ENCODE measurements around the gene ZBTB8A.

DNA sequence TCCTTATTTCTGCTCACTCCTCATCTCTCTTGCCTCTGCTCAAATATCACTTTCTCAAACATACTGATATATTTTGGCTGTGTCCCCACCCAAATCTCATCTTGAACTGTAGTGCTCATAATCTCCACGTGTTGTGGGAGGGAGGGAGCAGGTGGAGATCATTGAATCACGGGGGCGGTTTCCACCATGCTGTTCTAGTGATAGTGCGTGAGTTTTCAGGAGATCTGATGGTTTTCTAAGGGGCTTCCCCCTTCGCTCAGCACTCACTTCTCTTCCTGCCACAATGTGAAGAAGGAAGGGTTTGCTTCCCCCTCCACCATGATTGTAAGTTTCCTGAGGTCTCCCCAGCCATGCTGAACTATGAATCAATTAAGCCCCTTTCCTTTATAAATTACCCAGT is 84.5 kb downstream of the ZBTB8A start:
- TF ChIP-seq CTCF (IDR thresholded peaks at IDR 0.05; ENCODE audit: control extremely low read depth in 1 of 3, insufficient read depth in 1 of 3, low read depth in 1 of 3, low read length in 3 of 3) (no peak), RAD21 (IDR thresholded peaks at IDR 0.05 in 1 of 2, conservative IDR thresholded peaks at IDR 0.05 in 1 of 2; ENCODE audit: low read depth in 2 of 2, low read length in 2 of 2) (no peak), ZNF274 (IDR thresholded peaks at IDR 0.05; ENCODE audit: borderline replicate concordance, extremely low read depth, low read length) (no peak), EZH2 (IDR thresholded peaks at IDR 0.05; ENCODE audit: low read depth, low read length, severe bottlenecking) (no peak), BACH1 (IDR thresholded peaks at IDR 0.05; ENCODE audit: low read length) (no peak), POLR2AphosphoS5 (IDR thresholded peaks at IDR 0.05; ENCODE audit: low read depth, low read length) (no peak), SIX5 (IDR thresholded peaks at IDR 0.05; ENCODE audit: low read depth, low read length) (no peak), TAF1 (IDR thresholded peaks at IDR 0.05; ENCODE audit: low read depth, low read length) (no peak), EGR1 (IDR thresholded peaks at IDR 0.05; ENCODE audit: borderline replicate concordance, low read depth, low read length) (no peak), RXRA (IDR thresholded peaks at IDR 0.05; ENCODE audit: insufficient read depth, low read depth, low read length) (no peak), CEBPB (IDR thresholded peaks at IDR 0.05; ENCODE audit: low read depth, low read length) (no peak)
- TF ChIP-seq, protein P1, sequence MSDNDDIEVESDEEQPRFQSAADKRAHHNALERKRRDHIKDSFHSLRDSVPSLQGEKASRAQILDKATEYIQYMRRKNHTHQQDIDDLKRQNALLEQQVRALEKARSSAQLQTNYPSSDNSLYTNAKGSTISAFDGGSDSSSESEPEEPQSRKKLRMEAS (IDR thresholded peaks at IDR 0.05), result no peak
